Measurements from ENCODE around the gene TIGD3. TPM values are rescaled to one million over a fixed set of nuclear protein-coding genes. Genes with fewer than 3 reads are reported as not detected.

The TIGD3 gene
- total and polyA plus RNA-seq, 2 of the 13 experiments (the other 11 are each of a cell fraction or from before 2014, with no cell fraction given) = 0.49 to 4.9 TPM

- TF ChIP-seq EEA1 (CRISPR knock-in tag; IDR thresholded peaks at IDR 0.05; ENCODE audit: borderline replicate concordance) = 0 out of 2 replicates have a peak, but pooled peaks have one; percentile 50
- no peak for TF ChIP-seq JUND (CRISPR knock-in tag; IDR thresholded peaks at IDR 0.05)
- no peak for TF ChIP-seq EED (CRISPR knock-in tag; IDR thresholded peaks at IDR 0.05)
These were observed 29.8 kb downstream of the TIGD3 start (continued) for GRCh38 chr11:65384301-65384889.

- in situ Hi-C loops (cut with HindIII; ENCODE audit: extremely low pct_ligation_motif_present, low pct_unique_long_range_greater_than_20kb) = no loop called here
- H3K4me2 ChIP-seq (ENCODE audit: low read depth, low read length) = peak within 1 kb of the TSS; percentile 95
- H3K4me1 ChIP-seq (ENCODE audit: insufficient read depth, low read length) = peaks cover 67% of the 10 kb centered on the region
- intact Hi-C loops (cut with micrococcal nuclease; ENCODE audit: unreplicated experiment) = no loop called here
- TSS peak; percentile 69 for BruUV-seq (replicated peaks)
- H3K79me2 ChIP-seq (ENCODE audit: insufficient read depth, low read length) = no peaks in the 10 kb centered on the region
- H3K27me3 ChIP-seq (ENCODE audit: control insufficient read depth in 1 of 2, insufficient read depth in 2 of 2, low read length in 2 of 2) = no peaks in the 10 kb centered on the region; a peak in 1 of 5 replicates
- no peaks in the 10 kb centered on the region for H4K20me1 ChIP-seq (ENCODE audit: insufficient read depth, low read length)
- FAIRE-seq = no peak
- ChIA-PET POLR2A (interaction anchor here (0.7 to 16.8 kb wide), 10 partner anchors 12 to 120 kb away, joined by 3 to 433 read pairs (median 4); partner anchors contain the start of gene NEAT1), CTCF (ENCODE audit: low intra/inter-chr PET ratio, low total read pairs) (no interaction called here)
- peak within 1 kb of the TSS; percentile 80 for H3K27ac ChIP-seq (ENCODE audit: extremely low read length, insufficient read depth, low read length)
- peak; percentile 60 for DNase-seq (ENCODE audit: low spot score)
- H3K4me3 ChIP-seq (replicated peaks in 1 of 3; ENCODE audit: insufficient read depth in 1 of 3, low read depth in 2 of 3, low read length in 3 of 3) = peak within 1 kb of the TSS; percentile 63 to 81 (median 78)
- peak within 1 kb of the TSS; percentile 36 for H2AFZ ChIP-seq (ENCODE audit: low read length)
- 10% methylated on average over 13 of the region's 76 CpGs for WGBS (ENCODE audit: low lambda C conversion rate)
- ATAC-seq = peak; percentile 47
- peak within 1 kb of the TSS; percentile 84 for H3K9ac ChIP-seq (ENCODE audit: insufficient read depth, low read depth, low read length)
- H3K9me3 ChIP-seq (ENCODE audit: low read length) = no peaks in the 10 kb centered on the region
- H3K36me3 ChIP-seq (replicated peaks in 1 of 2; ENCODE audit: control insufficient read depth in 1 of 2, insufficient read depth in 2 of 2, low read length in 2 of 2) = no peaks in the 10 kb centered on the region
- TF ChIP-seq REXO4 (CRISPR knock-in tag; IDR thresholded peaks at IDR 0.05; ENCODE audit: borderline replicate concordance) (0 out of 2 replicates have a peak, but pooled peaks have one; percentile 46), HOXA3 (CRISPR knock-in tag; IDR thresholded peaks at IDR 0.05) (peak; percentile 44; the same call in 1 of the 2 replicates), MAX (IDR thresholded peaks at IDR 0.05) (peak; percentile 86), SNRNP70 (IDR thresholded peaks at IDR 0.05; ENCODE audit: low read depth, low read length) (no peak), KLF12 (CRISPR knock-in tag; IDR thresholded peaks at IDR 0.05; ENCODE audit: borderline replicate concordance) (no peak), TIGD3 (CRISPR knock-in tag; IDR thresholded peaks at IDR 0.05; ENCODE audit: borderline replicate concordance) (no peak), CBX1 (IDR thresholded peaks at IDR 0.05; ENCODE audit: low read depth) (peak; percentile 43), TCF12 (IDR thresholded peaks at IDR 0.05) (no peak), TCF12 (CRISPR knock-in tag; IDR thresholded peaks at IDR 0.05) (peak; percentile 75; the same call in 1 of the 2 replicates), STAT5B (CRISPR knock-in tag; IDR thresholded peaks at IDR 0.05) (no peak), POLR2G (IDR thresholded peaks at IDR 0.05; ENCODE audit: low read depth, low read length) (peak; percentile 84), ZNF10 (CRISPR knock-in tag; IDR thresholded peaks at IDR 0.05; ENCODE audit: borderline replicate concordance, low read depth) (no peak), KMT2A (CRISPR knock-in tag; IDR thresholded peaks at IDR 0.05) (peak; percentile 89), ZBTB37 (CRISPR knock-in tag; IDR thresholded peaks at IDR 0.05) (no peak), NFKBIZ (CRISPR knock-in tag; IDR thresholded peaks at IDR 0.05) (no peak), ESRRA (CRISPR knock-in tag; IDR thresholded peaks at IDR 0.05; ENCODE audit: low read depth) (0 out of 2 replicates have a peak, but pooled peaks have one; percentile 63), ZNF496 (CRISPR knock-in tag; IDR thresholded peaks at IDR 0.05; ENCODE audit: insufficient replicate concordance) (no peak)
These were observed 32.0 kb downstream of the TIGD3 start, which contains the start of gene FRMD8 for GRCh38 chr11:65386307-65387140. FRMD8 (plus strand) TSS chr11:65386637; CDS start chr11:65387037, 400 bp downstream.
